ENCODE results near the gene PRDM4. TPM values are rescaled to one million over a fixed set of nuclear protein-coding genes. Genes with fewer than 3 reads are reported as not detected.
"Not testable (repeated sequence)": the region's sequence is repeated elsewhere in the genome, so short reads cannot be mapped to it uniquely, and the experiment has no call there.

The PRDM4 gene
- total RNA-seq, 1 experiment from 2014 or later = 32.9 TPM

GRCh38 chr12:107730618-107731341, 30.2 kb downstream of the PRDM4 start (continued):
- TF ChIP-seq CTCF (IDR thresholded peaks at IDR 0.05 in 2 of 3, conservative IDR thresholded peaks at IDR 0.05 in 1 of 3; ENCODE audit: borderline replicate concordance in 1 of 3, insufficient read depth in 1 of 3, low read depth in 2 of 3, low read length in 2 of 3) = no peak

GRCh38 chr12:107727742-107728141, 33.2 kb downstream of the PRDM4 start:
- CTCF ChIA-PET = not testable (repeated sequence)

GRCh38 chr12:107727327-107727726, 33.6 kb downstream of the PRDM4 start:
- H3K4me3 ChIP-seq (replicated peaks in 1 of 2; ENCODE audit: low read depth in 1 of 2, low read length in 2 of 2); H2AFZ ChIP-seq (ENCODE audit: low read depth, low read length, poor library complexity, severe bottlenecking); ATAC-seq; H3K9ac ChIP-seq (ENCODE audit: low read length); H3K9me3 ChIP-seq (ENCODE audit: control insufficient read depth in 1 of 2, insufficient read depth in 1 of 2, low read depth in 1 of 2, low read length in 2 of 2); H3K27me3 ChIP-seq (ENCODE audit: insufficient read depth, low read length); H3K9me2 ChIP-seq (ENCODE audit: insufficient read depth); H4K20me1 ChIP-seq (ENCODE audit: insufficient read depth); DNase-seq (ENCODE audit: low read depth, low spot score); BruUV-seq (replicated peaks); H3K27ac ChIP-seq (ENCODE audit: low read depth, low read length); RAD21 ChIA-PET (ENCODE audit: low non-redundant PET in 1 of 2, low total read pairs in 2 of 2, uncharacterized antibody in 2 of 2, unreplicated experiment in 2 of 2); H3K36me3 ChIP-seq (ENCODE audit: control insufficient read depth in 1 of 2, insufficient read depth in 2 of 2, low read length in 2 of 2); H3K4me1 ChIP-seq (ENCODE audit: control insufficient read depth in 1 of 2, insufficient read depth in 2 of 2, low read length in 2 of 2); CTCF ChIA-PET; intact Hi-C loops (cut with micrococcal nuclease); H3K79me2 ChIP-seq (ENCODE audit: insufficient read depth, low read length); POLR2A ChIA-PET; H3K4me2 ChIP-seq (ENCODE audit: low read length): not testable (repeated sequence)

More at GRCh38 chr12:107727742-107728141, 33.2 kb downstream of the PRDM4 start:
- H3K27me3 ChIP-seq (ENCODE audit: insufficient read depth, low read length); DNase-seq (ENCODE audit: low read depth, low spot score); H3K4me3 ChIP-seq (replicated peaks in 1 of 2; ENCODE audit: low read depth in 1 of 2, low read length in 2 of 2); BruUV-seq (replicated peaks); H3K4me1 ChIP-seq (ENCODE audit: control insufficient read depth in 1 of 2, insufficient read depth in 2 of 2, low read length in 2 of 2); H3K9me3 ChIP-seq (ENCODE audit: control insufficient read depth in 1 of 2, insufficient read depth in 1 of 2, low read depth in 1 of 2, low read length in 2 of 2); H4K20me1 ChIP-seq (ENCODE audit: insufficient read depth); POLR2A ChIA-PET; H3K27ac ChIP-seq (ENCODE audit: low read depth, low read length); H3K9ac ChIP-seq (ENCODE audit: low read length); H3K36me3 ChIP-seq (ENCODE audit: control insufficient read depth in 1 of 2, insufficient read depth in 2 of 2, low read length in 2 of 2); H3K9me2 ChIP-seq (ENCODE audit: insufficient read depth); ATAC-seq; H2AFZ ChIP-seq (ENCODE audit: low read depth, low read length, poor library complexity, severe bottlenecking); intact Hi-C loops (cut with micrococcal nuclease); H3K4me2 ChIP-seq (ENCODE audit: low read length); H3K79me2 ChIP-seq (ENCODE audit: insufficient read depth, low read length); RAD21 ChIA-PET (ENCODE audit: low non-redundant PET in 1 of 2, low total read pairs in 2 of 2, uncharacterized antibody in 2 of 2, unreplicated experiment in 2 of 2): not testable (repeated sequence)
